Activated CD4-positive, alpha-beta T cell treated with anti-CD3 and anti-CD28 coated beads for 36 hours (primary cell): ENCODE results near the gene SP1. TPM values are rescaled to one million over a fixed set of nuclear protein-coding genes. Genes with fewer than 3 reads are reported as not detected.
A peak's percentile ranks its signal among the peaks of the same experiment; 100 is the strongest.

Experiments used
- ATAC-seq: fragments of 200-7000 bp; cut with Tn5 transposase; one replicate; pipeline ENCODE4 v1.10.0; 2021; ENCODE audit warnings: mild to moderate bottlenecking, moderate library complexity
- CTCF ChIA-PET: fragments of 350-600 bp; sonication (Branson Sonifier 250); formaldehyde crosslinking; loops from one replicate; lab custom pipeline; 2021; ENCODE audit warnings: antibody characterized with exemption; lab: Charles Lee
- POLR2A ChIA-PET: fragments of 350-600 bp; sonication (Branson Sonifier 250); formaldehyde crosslinking; loops from one replicate; lab custom pipeline; 2021; ENCODE audit warnings: antibody characterized with exemption, inconsistent platforms; lab: Charles Lee
- DNase-seq: peaks from one replicate; pipeline ENCODE4 v3.0.0-alpha.2; 2020
- H3K27ac Mint-ChIP-seq: one replicate; pipeline ENCODE4 v1.8.0; 2021; ENCODE audit warnings: mixed read lengths
- H3K27me3 Mint-ChIP-seq: one replicate; pipeline ENCODE4 v1.8.0; 2021; ENCODE audit warnings: mixed read lengths
- H3K36me3 Mint-ChIP-seq: one replicate; pipeline ENCODE4 v1.8.0; 2021; ENCODE audit warnings: low read depth, mixed read lengths
- H3K4me1 Mint-ChIP-seq: one replicate; pipeline ENCODE4 v1.8.0; 2021; ENCODE audit warnings: mixed read lengths
- H3K4me3 Mint-ChIP-seq: one replicate; pipeline ENCODE4 v1.8.0; 2021; ENCODE audit warnings: mild to moderate bottlenecking, moderate library complexity, mixed read lengths
- H3K9me3 Mint-ChIP-seq: one replicate; pipeline ENCODE4 v1.8.0; 2021; ENCODE audit warnings: low read depth, mixed read lengths
- intact Hi-C, 2 experiments: fragments of 100-400 bp; cut with DNase I in 1 of 2; cut with micrococcal nuclease in 1 of 2; formaldehyde crosslinking; loops; one replicate each; pipeline versions ENCODE4 v1.14.2 to v1.15.1; 2022 to 2024; cut with DNase I, micrococcal nuclease
- total RNA-seq, 2 experiments: library from RNA; stranded (reverse); gene quantifications; one replicate each; pipeline ENCODE4 v1.2.3, GENCODE V29; 2021

The SP1 gene
- total RNA-seq, 2 experiments from 2014 or later: 76.8 to 93.5 TPM

GRCh38 chr12:53343449-53343848, 36.5 kb upstream of the SP1 start:
- Mint-ChIP-seq H3K27ac (peak overlapping the region; percentile 33), H3K9me3 (no peaks in the 10 kb centered on the region), H3K36me3 (no peaks in the 10 kb centered on the region), H3K4me1 (peaks cover 24% of the 10 kb centered on the region), H3K4me3 (no peak overlapping the region), H3K27me3 (peaks cover 6% of the 10 kb centered on the region)
- no peak for DNase-seq
- intact Hi-C loops: no loop called here
- ATAC-seq: no peak
- ChIA-PET POLR2A (no interaction called here), CTCF (interaction anchor here (0.6 to 6.1 kb wide), 6 partner anchors 9 to 97 kb away, joined by 3 to 77 read pairs (median 4); partner anchors contain the start of gene AAAS)

GRCh38 chr12:53343969-53344368, 36.0 kb upstream of the SP1 start:
- Mint-ChIP-seq H3K27ac (peak overlapping the region; percentile 69), H3K9me3 (no peaks in the 10 kb centered on the region), H3K27me3 (peaks cover 5% of the 10 kb centered on the region), H3K4me3 (peak overlapping the region; percentile 61), H3K4me1 (peaks cover 24% of the 10 kb centered on the region), H3K36me3 (no peaks in the 10 kb centered on the region)
- ChIA-PET CTCF (interaction anchor here (0.6 to 6.1 kb wide), 12 partner anchors 10 to 992 kb away, joined by 3 to 77 read pairs (median 4); partner anchors contain the start of gene AAAS), POLR2A (no interaction called here)
- ATAC-seq (peak; percentile 58), DNase-seq (no peak)
- intact Hi-C loops: loop anchor here (2.0 kb wide), 2 partner anchors 45 to 185 kb away; partner anchors contain the start of gene MYG1 (in 1 of the 2)

GRCh38 chr12:53344487-53344823, 35.5 kb upstream of the SP1 start:
- POLR2A ChIA-PET: interaction anchor here (0.6 to 1.4 kb wide), 7 partner anchors 16 to 139 kb away, joined by 3 to 9 read pairs (median 3); partner anchors contain the start of gene SP1
- ATAC-seq (no peak), DNase-seq (no peak)
- peaks cover 5% of the 10 kb centered on the region for H3K27me3 Mint-ChIP-seq
- no peaks in the 10 kb centered on the region for H3K36me3 Mint-ChIP-seq
- no peaks in the 10 kb centered on the region for H3K9me3 Mint-ChIP-seq
- H3K4me1 Mint-ChIP-seq: peaks cover 24% of the 10 kb centered on the region
- H3K4me3 Mint-ChIP-seq: peak overlapping the region; percentile 61
- peak overlapping the region; percentile 69 for H3K27ac Mint-ChIP-seq
- intact Hi-C loops: loop anchor here (2.0 kb wide), 2 partner anchors 46 to 186 kb away; partner anchors contain the start of gene MYG1 (in 1 of the 2)
- CTCF ChIA-PET: interaction anchor here (0.6 to 6.1 kb wide), 34 partner anchors 9 to 992 kb away, joined by 3 to 77 read pairs (median 5); partner anchors contain the start of genes AAAS, CSAD, ESPL1 and PFDN5

GRCh38 chr12:53344824-53345485, 35.0 kb upstream of the SP1 start:
- Mint-ChIP-seq H3K27me3 (peaks cover 2% of the 10 kb centered on the region), H3K4me1 (peaks cover 24% of the 10 kb centered on the region), H3K36me3 (no peaks in the 10 kb centered on the region), H3K27ac (peak overlapping the region; percentile 90), H3K9me3 (no peaks in the 10 kb centered on the region), H3K4me3 (peak overlapping the region; percentile 83)
- CTCF ChIA-PET: interaction anchor here (0.6 to 6.1 kb wide), 45 partner anchors 9 to 993 kb away, joined by 3 to 77 read pairs (median 4); partner anchors contain the start of genes AAAS, CSAD, ESPL1 and PFDN5
- POLR2A ChIA-PET: interaction anchor here (0.6 to 1.4 kb wide), 7 partner anchors 15 to 139 kb away, joined by 3 to 9 read pairs (median 3); partner anchors contain the start of gene SP1
- DNase-seq (peak; percentile 88), ATAC-seq (peak; percentile 85)
- intact Hi-C loops: loop anchor here (1.0 to 2.0 kb wide), 5 partner anchors 21 to 186 kb away; partner anchors contain the start of gene MYG1 (in 1 of the 2)

GRCh38 chr12:53345486-53346188, 34.3 kb upstream of the SP1 start:
- peaks cover 17% of the 10 kb centered on the region for H3K4me1 Mint-ChIP-seq
- intact Hi-C loops: loop anchor here (1.0 to 2.0 kb wide), 5 partner anchors 21 to 187 kb away; partner anchors contain the start of gene MYG1 (in 1 of the 2)
- no peaks in the 10 kb centered on the region for H3K9me3 Mint-ChIP-seq
- H3K27me3 Mint-ChIP-seq: no peaks in the 10 kb centered on the region
- no peak for DNase-seq
- no peak overlapping the region for H3K27ac Mint-ChIP-seq
- CTCF ChIA-PET: interaction anchor here (0.6 to 6.1 kb wide), 42 partner anchors 10 to 298 kb away, joined by 3 to 77 read pairs (median 4); partner anchors contain the start of genes AAAS, CSAD, ESPL1 and PFDN5
- peak; percentile 10 for ATAC-seq
- no peaks in the 10 kb centered on the region for H3K36me3 Mint-ChIP-seq
- H3K4me3 Mint-ChIP-seq: peak overlapping the region; percentile 83
- POLR2A ChIA-PET: interaction anchor here (1.0 to 1.4 kb wide), 4 partner anchors 21 to 138 kb away, joined by 3 read pairs; partner anchors contain the start of gene SP1

GRCh38 chr12:53346491-53346890, 33.5 kb upstream of the SP1 start:
- H3K4me3 Mint-ChIP-seq: no peak overlapping the region
- H3K27me3 Mint-ChIP-seq: no peaks in the 10 kb centered on the region
- no peak overlapping the region for H3K27ac Mint-ChIP-seq
- ChIA-PET POLR2A (no interaction called here), CTCF (interaction anchor here (0.7 to 6.1 kb wide), 9 partner anchors 10 to 163 kb away, joined by 3 to 77 read pairs (median 3); partner anchors contain the start of gene AAAS)
- no peaks in the 10 kb centered on the region for H3K9me3 Mint-ChIP-seq
- H3K36me3 Mint-ChIP-seq: no peaks in the 10 kb centered on the region
- peaks cover 16% of the 10 kb centered on the region for H3K4me1 Mint-ChIP-seq
- intact Hi-C loops: no loop called here
- ATAC-seq (no peak), DNase-seq (no peak)

GRCh38 chr12:53347905-53348304, 32.1 kb upstream of the SP1 start:
- DNase-seq: no peak
- H3K36me3 Mint-ChIP-seq: no peaks in the 10 kb centered on the region
- intact Hi-C loops: no loop called here
- no peak for ATAC-seq
- no peak overlapping the region for H3K27ac Mint-ChIP-seq
- H3K27me3 Mint-ChIP-seq: no peaks in the 10 kb centered on the region
- no peak overlapping the region for H3K4me3 Mint-ChIP-seq
- ChIA-PET CTCF (interaction anchor here (0.6 to 6.1 kb wide), 8 partner anchors 16 to 146 kb away, joined by 3 to 77 read pairs (median 4); partner anchors contain the start of gene AAAS), POLR2A (no interaction called here)
- no peaks in the 10 kb centered on the region for H3K9me3 Mint-ChIP-seq
- peaks cover 21% of the 10 kb centered on the region for H3K4me1 Mint-ChIP-seq

- H3K27me3 Mint-ChIP-seq: no peaks in the 10 kb centered on the region
- CTCF ChIA-PET: interaction anchor here (0.5 to 6.0 kb wide), 51 partner anchors 9 to 216 kb away, joined by 3 to 117 read pairs (median 5); partner anchors contain the start of genes AAAS, AMHR2, NPFF and PRR13
- intact Hi-C loops: loop anchor here (1.0 kb wide), 5 partner anchors 28 to 156 kb away; partner anchors contain the start of gene SP1 (in 1 of the 2)
- DNase-seq (peak; percentile 91), ATAC-seq (peak; percentile 100)
- no peak overlapping the region for H3K4me3 Mint-ChIP-seq
- H3K4me1 Mint-ChIP-seq: peaks cover 8% of the 10 kb centered on the region
- POLR2A ChIA-PET: interaction anchor here (0.5 to 1.5 kb wide), 7 partner anchors 17 to 146 kb away, joined by 3 to 7 read pairs (median 3); partner anchors contain the start of gene MAP3K12
- no peaks in the 10 kb centered on the region for H3K9me3 Mint-ChIP-seq
- H3K27ac Mint-ChIP-seq: peak overlapping the region; percentile 56
- no peaks in the 10 kb centered on the region for H3K36me3 Mint-ChIP-seq
Measured at GRCh38 chr12:53352331-53353256, 27.4 kb upstream of the SP1 start.

GRCh38 chr12:53353257-53353655, 26.7 kb upstream of the SP1 start:
- Mint-ChIP-seq H3K27me3 (no peaks in the 10 kb centered on the region), H3K9me3 (no peaks in the 10 kb centered on the region), H3K27ac (no peak overlapping the region), H3K4me1 (peaks cover 8% of the 10 kb centered on the region), H3K36me3 (no peaks in the 10 kb centered on the region), H3K4me3 (no peak overlapping the region)
- ChIA-PET CTCF (interaction anchor here (1.0 to 6.0 kb wide), 13 partner anchors 21 to 165 kb away, joined by 3 to 117 read pairs (median 14); partner anchors contain the start of genes AAAS, AMHR2, NPFF and SP1), POLR2A (interaction anchor here (1.5 kb wide), 1 partner anchor 75 kb away, joined by 7 read pairs; no protein-coding TSS in a partner anchor)
- DNase-seq (no peak), ATAC-seq (no peak)
- intact Hi-C loops: no loop called here

- Mint-ChIP-seq H3K9me3 (no peaks in the 10 kb centered on the region), H3K27ac (no peak overlapping the region), H3K4me1 (peaks cover 8% of the 10 kb centered on the region), H3K27me3 (no peaks in the 10 kb centered on the region), H3K36me3 (no peaks in the 10 kb centered on the region), H3K4me3 (no peak overlapping the region)
- DNase-seq (no peak), ATAC-seq (no peak)
- intact Hi-C loops: no loop called here
- POLR2A ChIA-PET: interaction anchor here (0.7 to 0.8 kb wide), 2 partner anchors 22 to 78 kb away, joined by 3 to 6 read pairs; no protein-coding TSS in a partner anchor
- CTCF ChIA-PET: interaction anchor here (0.7 to 6.0 kb wide), 4 partner anchors 62 to 154 kb away, joined by 3 to 117 read pairs (median 6); partner anchors contain the start of gene AMHR2
Measured at GRCh38 chr12:53355121-53355520, 24.9 kb upstream of the SP1 start.
